ENCODE measurements around the gene CD14.
"Not testable (repeated sequence)": the region's sequence is repeated elsewhere in the genome, so short reads cannot be mapped to it uniquely, and the experiment has no call there.

The CD14 gene

GRCh38 chr5:140633021-140633471, at the start of gene CD14:
CD14 (minus strand) TSS chr5:140633175; CDS start chr5:140633071, 104 bp downstream.
- DNase-seq: peak; percentile 6

GRCh38 chr5:140678993-140679392, 46.0 kb upstream of the CD14 start:
- DNase-seq: no peak

- DNase-seq: no peak
These were observed 45.0 kb upstream of the CD14 start for GRCh38 chr5:140677947-140678346.

- no peak for DNase-seq
These were observed 41.7 kb upstream of the CD14 start for GRCh38 chr5:140674629-140675028.

- no peak for DNase-seq
These were observed 41.2 kb upstream of the CD14 start for GRCh38 chr5:140674211-140674610.

GRCh38 chr5:140673187-140673976, 40.4 kb upstream of the CD14 start, which contains the start of gene DND1:
DND1 (minus strand) TSS chr5:140673576; CDS start chr5:140673542, 34 bp downstream.
- no peak for DNase-seq

GRCh38 chr5:140672455-140673186, 39.6 kb upstream of the CD14 start:
- no peak for DNase-seq

- no peak for DNase-seq
These were observed 38.6 kb upstream of the CD14 start for GRCh38 chr5:140671472-140672125.

- DNase-seq: not testable (repeated sequence)
These were observed 38.1 kb upstream of the CD14 start for GRCh38 chr5:140671035-140671434.

GRCh38 chr5:140664359-140665119, 31.6 kb upstream of the CD14 start, which contains the start of gene WDR55:
WDR55 (plus strand) TSS chr5:140664904; CDS start chr5:140664913, 9 bp downstream.
- peak; percentile 86 for DNase-seq

GRCh38 chr5:140664030-140664358, 31.0 kb upstream of the CD14 start:
- no peak for DNase-seq

GRCh38 chr5:140660371-140660770, 27.4 kb upstream of the CD14 start:
- DNase-seq: not testable (repeated sequence)

- DNase-seq: no peak
These were observed 25.9 kb upstream of the CD14 start for GRCh38 chr5:140658870-140659269.

GRCh38 chr5:140647042-140647419, 14.1 kb upstream of the CD14 start:
- DNase-seq: no peak

- no peak for DNase-seq
These were observed 9.7 kb upstream of the CD14 start for GRCh38 chr5:140642718-140643117.

GRCh38 chr5:140641716-140642115, 8.7 kb upstream of the CD14 start:
- no peak for DNase-seq

GRCh38 chr5:140639148-140639981, 6.4 kb upstream of the CD14 start, which contains the start of gene TMCO6:
TMCO6 (plus strand) TSS chr5:140639451; CDS start chr5:140639528, 77 bp downstream.
- peak; percentile 86 for DNase-seq

- DNase-seq: not testable (repeated sequence)
These were observed 5.8 kb upstream of the CD14 start for GRCh38 chr5:140638898-140639147.

GRCh38 chr5:140637371-140638100, 4.6 kb upstream of the CD14 start:
- no peak for DNase-seq

GRCh38 chr5:140635291-140636257, 2.6 kb upstream of the CD14 start:
- DNase-seq: no peak
